ENCODE measurements around the gene DNM1. TPM values are rescaled to one million over a fixed set of nuclear protein-coding genes. Genes with fewer than 3 reads are reported as not detected.

Gene DNM1
- total RNA-seq, 1 donor from 2014 or later, result 87.0 TPM

DNA sequence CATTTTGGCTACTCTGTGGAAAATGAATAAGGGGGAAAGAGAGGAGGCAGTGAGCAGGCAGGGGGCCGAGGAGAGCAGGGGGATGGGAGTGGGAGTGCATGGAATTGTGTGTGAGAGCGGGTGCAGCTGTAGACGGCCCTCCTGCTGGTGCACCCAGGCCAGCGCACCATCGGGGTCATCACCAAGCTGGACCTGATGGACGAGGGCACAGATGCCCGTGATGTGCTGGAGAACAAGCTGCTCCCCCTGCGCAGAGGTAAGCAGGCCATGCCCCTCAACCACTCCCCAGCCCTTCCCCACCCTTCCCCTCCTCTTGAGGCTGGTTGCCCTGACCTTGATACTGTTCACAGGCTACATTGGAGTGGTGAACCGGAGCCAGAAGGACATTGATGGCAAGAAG lies 16.7 kb downstream of the DNM1 start:
- Mint-ChIP-seq H3K9me3 (ENCODE audit: low read depth) (no peaks in the 10 kb centered on the region), H3K4me1 (ENCODE audit: low read depth) (peaks cover 37% of the 10 kb centered on the region), H3K36me3 (ENCODE audit: low read depth) (peaks cover 23% of the 10 kb centered on the region), H3K27ac (ENCODE audit: unreplicated experiment) (no peak overlapping the region), H3K4me3 (ENCODE audit: unreplicated experiment) (no peak overlapping the region), H3K27me3 (ENCODE audit: low read depth) (no peaks in the 10 kb centered on the region)
- DNase-seq (ENCODE audit: low spot score), result no peak
- TF ChIP-seq, protein P1, sequence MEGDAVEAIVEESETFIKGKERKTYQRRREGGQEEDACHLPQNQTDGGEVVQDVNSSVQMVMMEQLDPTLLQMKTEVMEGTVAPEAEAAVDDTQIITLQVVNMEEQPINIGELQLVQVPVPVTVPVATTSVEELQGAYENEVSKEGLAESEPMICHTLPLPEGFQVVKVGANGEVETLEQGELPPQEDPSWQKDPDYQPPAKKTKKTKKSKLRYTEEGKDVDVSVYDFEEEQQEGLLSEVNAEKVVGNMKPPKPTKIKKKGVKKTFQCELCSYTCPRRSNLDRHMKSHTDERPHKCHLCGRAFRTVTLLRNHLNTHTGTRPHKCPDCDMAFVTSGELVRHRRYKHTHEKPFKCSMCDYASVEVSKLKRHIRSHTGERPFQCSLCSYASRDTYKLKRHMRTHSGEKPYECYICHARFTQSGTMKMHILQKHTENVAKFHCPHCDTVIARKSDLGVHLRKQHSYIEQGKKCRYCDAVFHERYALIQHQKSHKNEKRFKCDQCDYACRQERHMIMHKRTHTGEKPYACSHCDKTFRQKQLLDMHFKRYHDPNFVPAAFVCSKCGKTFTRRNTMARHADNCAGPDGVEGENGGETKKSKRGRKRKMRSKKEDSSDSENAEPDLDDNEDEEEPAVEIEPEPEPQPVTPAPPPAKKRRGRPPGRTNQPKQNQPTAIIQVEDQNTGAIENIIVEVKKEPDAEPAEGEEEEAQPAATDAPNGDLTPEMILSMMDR (IDR thresholded peaks at IDR 0.05), result no peak

DNA sequence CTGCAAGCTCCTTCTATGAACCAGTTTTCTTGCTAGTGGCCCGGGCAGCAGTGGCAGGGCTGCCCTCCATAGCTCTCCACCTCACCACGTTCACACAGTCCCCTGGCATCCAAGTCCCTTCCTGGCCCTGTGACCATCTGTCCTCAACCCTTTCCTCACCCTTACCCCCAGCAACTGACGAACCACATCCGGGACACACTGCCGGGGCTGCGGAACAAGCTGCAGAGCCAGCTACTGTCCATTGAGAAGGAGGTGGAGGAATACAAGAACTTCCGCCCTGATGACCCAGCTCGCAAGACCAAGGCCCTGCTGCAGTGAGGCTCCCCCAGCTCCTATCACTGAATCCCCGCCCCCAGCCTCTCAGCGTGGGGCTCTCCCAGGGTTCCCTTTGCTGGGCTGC lies 18.8 kb downstream of the DNM1 start:
- Mint-ChIP-seq H3K4me1 (ENCODE audit: low read depth) (peaks cover 15% of the 10 kb centered on the region), H3K4me3 (ENCODE audit: unreplicated experiment) (no peak overlapping the region), H3K27me3 (ENCODE audit: low read depth) (no peaks in the 10 kb centered on the region), H3K27ac (ENCODE audit: unreplicated experiment) (no peak overlapping the region), H3K36me3 (ENCODE audit: low read depth) (peaks cover 25% of the 10 kb centered on the region), H3K9me3 (ENCODE audit: low read depth) (no peaks in the 10 kb centered on the region)
- no peak for DNase-seq (ENCODE audit: low spot score)
- TF ChIP-seq, protein P1 (IDR thresholded peaks at IDR 0.05), result no peak

DNA sequence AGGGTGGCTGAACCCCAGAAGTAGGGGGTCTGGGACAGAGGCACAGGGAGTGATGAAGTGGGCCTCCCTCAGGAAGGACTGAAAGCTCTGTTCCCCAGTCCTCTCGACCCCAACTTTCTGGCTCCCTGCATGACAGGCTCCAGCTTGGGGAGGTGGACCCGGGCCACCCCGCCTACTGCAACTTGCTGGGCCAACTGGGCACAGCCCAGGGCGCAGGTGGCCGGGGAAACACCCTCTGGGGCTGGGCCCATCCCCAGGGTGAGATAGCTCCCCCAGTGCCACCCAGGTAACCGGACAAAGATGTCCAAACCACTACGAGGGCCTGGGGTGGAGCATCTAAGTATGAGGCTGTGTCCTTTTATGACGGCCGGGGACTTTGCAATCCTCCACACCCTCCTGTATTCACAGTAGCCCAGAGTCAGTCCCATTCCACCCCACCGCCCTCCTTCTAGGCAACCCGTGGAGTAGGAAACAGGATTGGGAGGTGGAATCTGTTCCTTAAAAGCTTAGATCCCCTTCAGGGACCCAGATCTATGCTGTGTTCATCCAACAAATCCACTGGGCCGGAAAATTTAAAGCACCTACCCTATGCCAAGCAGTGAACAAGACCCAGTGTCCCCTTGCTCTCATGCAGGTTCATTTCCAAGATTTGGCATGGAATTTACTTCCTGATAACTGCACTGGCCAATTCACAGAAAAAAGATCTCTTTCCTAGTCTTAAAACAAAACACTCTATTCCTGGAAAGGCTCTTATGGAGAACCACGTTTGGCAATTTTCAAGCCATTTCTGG lies 19.9 kb downstream of the DNM1 start:
- TF ChIP-seq, protein P1 (IDR thresholded peaks at IDR 0.05), result no peak
- H3K27me3 Mint-ChIP-seq (ENCODE audit: low read depth), result no peaks in the 10 kb centered on the region
- no peak for DNase-seq (ENCODE audit: low spot score)
- H3K9me3 Mint-ChIP-seq (ENCODE audit: low read depth), result no peaks in the 10 kb centered on the region
- no peak overlapping the region for H3K27ac Mint-ChIP-seq (ENCODE audit: unreplicated experiment)
- H3K4me3 Mint-ChIP-seq (ENCODE audit: unreplicated experiment), result no peak overlapping the region
- peaks cover 7% of the 10 kb centered on the region for H3K4me1 Mint-ChIP-seq (ENCODE audit: low read depth)
- peaks cover 27% of the 10 kb centered on the region for H3K36me3 Mint-ChIP-seq (ENCODE audit: low read depth)

DNA sequence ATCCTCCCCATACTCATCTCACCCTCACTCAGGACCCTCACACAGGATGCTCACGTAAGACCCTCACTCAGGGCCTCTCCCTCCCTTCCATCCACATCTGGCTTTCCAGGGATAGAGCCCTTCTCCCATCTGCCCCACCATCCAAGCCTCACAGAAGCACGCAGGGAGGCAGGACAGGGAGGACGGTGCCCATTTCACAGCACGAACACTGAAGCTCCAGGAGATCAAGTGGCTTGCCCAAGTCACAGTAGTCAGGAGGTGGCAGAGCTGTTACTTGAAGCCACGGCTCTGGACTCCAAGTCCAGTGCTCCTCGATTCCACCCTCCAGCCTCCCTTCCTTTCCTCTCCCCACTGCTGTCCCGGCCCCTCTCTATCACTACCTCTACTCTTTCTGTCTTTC lies 21.7 kb downstream of the DNM1 start:
- no peaks in the 10 kb centered on the region for H3K4me1 Mint-ChIP-seq (ENCODE audit: low read depth)
- no peaks in the 10 kb centered on the region for H3K9me3 Mint-ChIP-seq (ENCODE audit: low read depth)
- TF ChIP-seq, protein P1 (IDR thresholded peaks at IDR 0.05), result no peak
- H3K4me3 Mint-ChIP-seq (ENCODE audit: unreplicated experiment), result no peak overlapping the region
- peaks cover 15% of the 10 kb centered on the region for H3K36me3 Mint-ChIP-seq (ENCODE audit: low read depth)
- H3K27ac Mint-ChIP-seq (ENCODE audit: unreplicated experiment), result no peak overlapping the region
- H3K27me3 Mint-ChIP-seq (ENCODE audit: low read depth), result no peaks in the 10 kb centered on the region
- DNase-seq (ENCODE audit: low spot score), result no peak

DNA sequence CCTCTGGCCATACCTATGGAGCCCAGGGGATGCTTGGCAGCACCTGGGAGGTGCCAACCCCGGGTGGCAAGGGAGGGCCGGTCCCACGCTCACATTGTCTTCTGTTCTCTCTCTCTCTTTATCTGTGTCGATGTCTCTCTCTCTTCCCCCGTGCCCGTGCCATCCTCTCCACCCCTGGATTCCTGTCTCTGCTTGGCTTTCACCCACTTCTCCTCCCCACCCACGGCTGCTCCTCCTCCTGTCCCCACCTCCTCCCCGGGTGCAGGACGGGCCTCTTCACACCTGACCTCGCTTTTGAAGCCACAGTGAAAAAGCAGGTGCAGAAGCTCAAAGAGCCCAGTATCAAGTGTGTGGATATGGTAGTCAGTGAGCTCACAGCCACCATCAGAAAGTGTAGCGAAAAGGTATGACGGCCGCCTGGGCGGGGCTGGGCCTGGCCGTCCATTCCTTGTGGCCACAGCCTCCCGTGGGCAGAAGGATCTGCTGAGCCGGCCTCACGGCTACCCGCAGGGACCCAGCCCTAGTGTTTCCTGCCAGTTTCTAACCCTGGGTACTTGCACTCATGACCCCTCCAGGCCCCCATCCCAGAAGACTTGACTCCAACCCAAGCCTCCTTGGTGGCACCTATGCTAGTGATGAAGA lies 22.7 kb downstream of the DNM1 start:
- TF ChIP-seq, protein P1 (IDR thresholded peaks at IDR 0.05), result no peak
- H3K4me3 Mint-ChIP-seq (ENCODE audit: unreplicated experiment), result no peak overlapping the region
- no peaks in the 10 kb centered on the region for H3K4me1 Mint-ChIP-seq (ENCODE audit: low read depth)
- H3K27ac Mint-ChIP-seq (ENCODE audit: unreplicated experiment), result no peak overlapping the region
- no peaks in the 10 kb centered on the region for H3K9me3 Mint-ChIP-seq (ENCODE audit: low read depth)
- H3K36me3 Mint-ChIP-seq (ENCODE audit: low read depth), result peaks cover 12% of the 10 kb centered on the region
- no peaks in the 10 kb centered on the region for H3K27me3 Mint-ChIP-seq (ENCODE audit: low read depth)
- no peak for DNase-seq (ENCODE audit: low spot score)

Data from chondrocyte (in vitro differentiated cells).